HG02970 (cell line): ENCODE measurements around the gene BCAR1.

Experiments used
- ATAC-seq: cut with Tn5 transposase; IDR thresholded peaks from one replicate; pipeline ENCODE4 v1.9.1; 2021; ENCODE audit warnings: mild to moderate bottlenecking, moderate library complexity, moderate number of reproducible peaks; ENCODE audit not compliant: unreplicated experiment, low FRiP score

The BCAR1 gene

GRCh38 chr16:75181630-75182029 lies 69.8 kb downstream of the BCAR1 start:
- ATAC-seq, result no peak

GRCh38 chr16:75179208-75179607 lies 72.2 kb downstream of the BCAR1 start:
- ATAC-seq, result no peak
